Breast epithelium (tissue), 3 donors: ENCODE results near the gene MYO1D.

Experiments
- POLR2A ChIP-seq: fragments of 450-650 bp; IDR thresholded peaks from one replicate; pipeline ENCODE4 v1.6.1; 2016; ENCODE audit warnings: antibody characterized with exemption, mild to moderate bottlenecking, moderate library complexity
- POLR2AphosphoS5 ChIP-seq, 3 donors: sonication (generic); formaldehyde crosslinking; IDR thresholded peaks; one replicate each; pipeline ENCODE4 v1.6.1; 2017; ENCODE audit warnings: antibody characterized with exemption in 3 of 3
- TF ChIP-seq, protein P1 (sequence below), 3 donors: fragments of 450-650 bp; IDR thresholded peaks; one replicate each; pipeline ENCODE4 v1.5.1; 2016 to 2017; ENCODE audit warnings: antibody characterized with exemption in 3 of 3, mild to moderate bottlenecking in 3 of 3, moderate library complexity in 3 of 3

DNA sequence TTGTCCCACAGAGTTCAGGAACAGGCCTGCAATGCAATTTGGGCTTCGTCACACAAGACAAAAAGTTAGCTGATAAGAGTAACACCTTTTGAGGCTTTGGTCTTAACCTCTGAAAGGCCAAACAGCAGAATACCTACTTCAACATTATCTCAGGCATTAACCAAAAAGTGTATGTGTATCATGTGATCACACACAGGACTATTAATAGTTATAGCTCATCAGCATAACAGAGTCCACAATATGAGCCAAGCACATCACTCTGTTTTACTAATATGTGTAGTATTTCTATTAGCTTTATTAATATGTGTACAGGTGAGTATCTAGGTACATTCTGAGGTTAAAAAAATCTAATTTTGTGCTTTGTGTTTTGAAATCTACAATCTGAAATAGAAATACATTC is 30.8 kb downstream of the MYO1D start:
- no peak for TF ChIP-seq POLR2AphosphoS5 (IDR thresholded peaks at IDR 0.05)
- no peak for TF ChIP-seq POLR2A
- TF ChIP-seq, protein P1, sequence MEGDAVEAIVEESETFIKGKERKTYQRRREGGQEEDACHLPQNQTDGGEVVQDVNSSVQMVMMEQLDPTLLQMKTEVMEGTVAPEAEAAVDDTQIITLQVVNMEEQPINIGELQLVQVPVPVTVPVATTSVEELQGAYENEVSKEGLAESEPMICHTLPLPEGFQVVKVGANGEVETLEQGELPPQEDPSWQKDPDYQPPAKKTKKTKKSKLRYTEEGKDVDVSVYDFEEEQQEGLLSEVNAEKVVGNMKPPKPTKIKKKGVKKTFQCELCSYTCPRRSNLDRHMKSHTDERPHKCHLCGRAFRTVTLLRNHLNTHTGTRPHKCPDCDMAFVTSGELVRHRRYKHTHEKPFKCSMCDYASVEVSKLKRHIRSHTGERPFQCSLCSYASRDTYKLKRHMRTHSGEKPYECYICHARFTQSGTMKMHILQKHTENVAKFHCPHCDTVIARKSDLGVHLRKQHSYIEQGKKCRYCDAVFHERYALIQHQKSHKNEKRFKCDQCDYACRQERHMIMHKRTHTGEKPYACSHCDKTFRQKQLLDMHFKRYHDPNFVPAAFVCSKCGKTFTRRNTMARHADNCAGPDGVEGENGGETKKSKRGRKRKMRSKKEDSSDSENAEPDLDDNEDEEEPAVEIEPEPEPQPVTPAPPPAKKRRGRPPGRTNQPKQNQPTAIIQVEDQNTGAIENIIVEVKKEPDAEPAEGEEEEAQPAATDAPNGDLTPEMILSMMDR (IDR thresholded peaks at IDR 0.05), result no peak
